KOPT-K1 (cell line): ENCODE measurements around the gene HOXA5.

Experiments
- H3K27ac ChIP-seq: fragments of 200-600 bp; sonication (generic); 2 replicates; pipeline ENCODE4 v1.5.1; 2016; ENCODE audit warnings: antibody characterized with exemption, mild to moderate bottlenecking, low read depth, low read length; ENCODE audit not compliant: poor library complexity, severe bottlenecking
- H3K36me3 ChIP-seq: fragments of 200-600 bp; sonication (generic); 2 replicates; pipeline ENCODE4 v1.5.1; 2017; ENCODE audit warnings: antibody characterized with exemption, mild to moderate bottlenecking, low read length, moderate library complexity; ENCODE audit not compliant: insufficient read depth
- H3K9me3 ChIP-seq: fragments of 200-600 bp; sonication (generic); 2 replicates; pipeline ENCODE4 v1.5.1; 2017; ENCODE audit warnings: antibody characterized with exemption, low read length, mild to moderate bottlenecking; ENCODE audit not compliant: insufficient read depth, poor library complexity, severe bottlenecking

The HOXA5 gene

DNA sequence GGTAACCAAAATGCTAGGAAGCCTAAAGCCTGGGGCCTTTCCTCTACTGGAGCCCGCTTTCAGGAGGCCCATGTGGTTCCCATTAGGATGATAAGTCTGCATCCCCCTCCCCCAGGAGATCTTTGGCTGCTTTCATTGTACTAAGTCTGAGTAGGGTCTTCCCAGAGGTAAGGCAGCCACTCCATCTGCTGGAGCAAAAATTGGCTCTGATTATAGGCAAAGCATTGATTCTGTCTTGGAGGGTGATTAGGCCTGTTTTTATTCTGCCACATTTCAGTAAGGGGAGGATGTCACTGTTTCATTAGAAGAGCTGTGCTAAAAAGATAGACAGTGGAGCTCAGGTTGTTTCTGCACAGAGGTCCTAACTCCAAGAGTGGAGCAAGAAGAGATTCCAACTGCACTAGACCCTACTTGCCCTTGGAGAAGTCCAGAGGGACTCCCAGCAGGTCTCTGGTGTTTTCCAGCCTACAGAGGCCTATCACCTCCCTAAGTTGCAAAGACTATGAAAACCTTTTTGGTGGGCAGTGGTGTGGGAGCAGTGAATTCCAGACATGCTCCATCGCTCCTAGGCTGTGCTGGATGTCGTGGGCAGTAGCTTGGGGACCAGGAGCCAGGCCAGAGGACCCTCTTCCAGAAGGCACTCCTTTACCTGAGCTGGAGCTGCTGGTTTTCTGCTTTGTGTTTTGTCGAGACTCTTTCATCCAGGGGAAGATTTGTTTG, 33.9 kb downstream of the HOXA5 start:
- no peaks in the 10 kb centered on the region for H3K36me3 ChIP-seq
- no peaks in the 10 kb centered on the region for H3K9me3 ChIP-seq
- no peak overlapping the region for H3K27ac ChIP-seq

DNA sequence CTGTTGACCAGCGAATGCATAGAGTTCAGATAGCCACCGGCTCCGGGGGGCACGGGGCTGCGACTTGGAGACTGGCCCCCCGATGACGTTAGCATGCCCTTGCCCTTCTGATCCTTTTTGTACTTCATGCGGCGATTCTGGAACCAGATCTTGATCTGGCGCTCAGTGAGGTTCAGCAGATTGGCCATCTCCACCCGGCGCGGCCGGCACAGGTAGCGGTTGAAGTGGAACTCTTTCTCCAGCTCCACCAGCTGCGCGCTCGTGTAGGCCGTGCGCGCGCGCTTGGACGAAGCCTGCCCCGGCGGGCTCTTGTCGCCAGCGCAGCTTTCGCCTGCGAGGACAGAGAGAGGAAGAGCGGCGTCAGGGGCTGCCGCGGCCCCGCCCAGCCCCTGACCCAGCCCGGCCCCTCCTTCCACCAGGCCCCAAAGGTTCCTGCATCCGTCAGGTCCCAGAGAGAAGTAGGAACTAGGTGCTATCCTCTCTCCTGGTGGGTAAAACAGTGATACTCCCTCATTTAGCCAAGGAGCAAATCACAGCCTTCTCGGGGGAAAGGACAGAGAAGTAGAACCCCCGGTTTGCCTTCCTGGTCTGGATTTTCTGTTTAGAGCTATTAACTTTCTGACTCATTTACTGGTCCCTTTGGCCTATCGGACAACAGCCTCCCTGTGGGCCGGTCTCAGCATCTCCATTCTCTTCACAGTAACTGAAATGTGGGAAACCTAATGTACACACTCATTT, 34.9 kb downstream of the HOXA5 start:
- no peak overlapping the region for H3K27ac ChIP-seq
- H3K36me3 ChIP-seq: no peaks in the 10 kb centered on the region
- no peaks in the 10 kb centered on the region for H3K9me3 ChIP-seq

- no peak overlapping the region for H3K27ac ChIP-seq
- peaks cover 4% of the 10 kb centered on the region for H3K9me3 ChIP-seq
- no peaks in the 10 kb centered on the region for H3K36me3 ChIP-seq
Observed at GRCh38 chr7:27107391-27108381, 35.8 kb downstream of the HOXA5 start.

DNA sequence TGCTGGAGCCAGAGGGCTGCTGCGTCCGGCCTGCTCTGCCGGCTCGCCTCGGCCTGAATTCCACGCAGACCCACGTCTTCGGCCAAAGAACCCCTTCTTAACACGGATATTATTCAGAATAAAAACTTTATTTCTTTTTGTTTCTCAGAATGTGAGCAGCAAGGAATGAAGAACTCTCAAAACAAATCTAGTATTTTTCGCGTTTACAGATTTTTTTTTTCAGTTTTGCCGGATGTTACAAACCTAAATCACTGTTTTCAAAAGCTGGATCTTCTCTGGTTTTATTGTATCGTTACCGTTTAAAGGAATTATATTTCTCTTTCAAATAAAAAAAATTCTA, 36.6 kb downstream of the HOXA5 start:
- Histone ChIP-seq H3K36me3 (no peaks in the 10 kb centered on the region), H3K27ac (no peak overlapping the region), H3K9me3 (peaks cover 4% of the 10 kb centered on the region)

GRCh38 chr7:27106181-27106900, 37.1 kb downstream of the HOXA5 start:
- no peaks in the 10 kb centered on the region for H3K36me3 ChIP-seq
- no peak overlapping the region for H3K27ac ChIP-seq
- H3K9me3 ChIP-seq: peaks cover 4% of the 10 kb centered on the region

DNA sequence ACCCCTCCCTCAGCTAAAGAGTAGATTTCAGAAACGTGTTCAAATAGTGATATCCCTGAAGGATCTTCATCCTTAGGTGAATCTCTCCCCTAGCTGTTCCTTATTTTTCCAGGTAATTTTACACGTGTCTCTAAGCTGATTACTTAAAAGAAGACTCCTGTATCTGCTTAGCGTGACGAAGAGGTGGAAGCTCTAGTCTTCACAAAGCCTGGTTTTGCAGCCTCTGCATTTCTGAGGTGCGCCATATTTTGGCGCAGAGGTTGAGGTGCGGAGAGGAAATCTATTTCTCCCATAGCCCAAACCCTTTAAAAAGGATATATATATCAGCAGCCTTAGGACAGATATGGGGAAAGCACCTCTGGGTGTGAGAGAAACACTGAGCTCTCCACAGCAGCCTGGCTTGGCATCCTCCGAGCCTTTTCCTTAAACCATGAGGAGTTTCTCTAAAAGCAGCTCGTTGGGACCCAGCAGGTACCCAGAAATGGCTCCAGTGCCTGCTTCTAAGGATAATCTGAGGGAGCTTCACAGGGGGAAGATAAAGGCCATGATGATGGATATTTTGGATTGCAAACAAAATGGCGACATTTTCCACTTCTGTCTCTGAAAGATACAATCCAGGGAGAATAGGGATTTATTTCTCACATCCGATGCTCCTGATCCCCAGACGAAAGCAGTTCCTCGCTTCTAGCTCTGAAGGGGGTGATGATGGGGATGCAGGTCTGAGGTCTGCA, 38.0 kb downstream of the HOXA5 start:
- H3K36me3 ChIP-seq: no peaks in the 10 kb centered on the region
- no peak overlapping the region for H3K27ac ChIP-seq
- H3K9me3 ChIP-seq: peaks cover 4% of the 10 kb centered on the region

GRCh38 chr7:27104341-27105058, 39.0 kb downstream of the HOXA5 start:
- no peaks in the 10 kb centered on the region for H3K36me3 ChIP-seq
- peaks cover 4% of the 10 kb centered on the region for H3K9me3 ChIP-seq
- no peak overlapping the region for H3K27ac ChIP-seq

- H3K27ac ChIP-seq: no peak overlapping the region
- H3K36me3 ChIP-seq: no peaks in the 10 kb centered on the region
- H3K9me3 ChIP-seq: peaks cover 4% of the 10 kb centered on the region
Observed at GRCh38 chr7:27103489-27104226, 39.8 kb downstream of the HOXA5 start.

DNA sequence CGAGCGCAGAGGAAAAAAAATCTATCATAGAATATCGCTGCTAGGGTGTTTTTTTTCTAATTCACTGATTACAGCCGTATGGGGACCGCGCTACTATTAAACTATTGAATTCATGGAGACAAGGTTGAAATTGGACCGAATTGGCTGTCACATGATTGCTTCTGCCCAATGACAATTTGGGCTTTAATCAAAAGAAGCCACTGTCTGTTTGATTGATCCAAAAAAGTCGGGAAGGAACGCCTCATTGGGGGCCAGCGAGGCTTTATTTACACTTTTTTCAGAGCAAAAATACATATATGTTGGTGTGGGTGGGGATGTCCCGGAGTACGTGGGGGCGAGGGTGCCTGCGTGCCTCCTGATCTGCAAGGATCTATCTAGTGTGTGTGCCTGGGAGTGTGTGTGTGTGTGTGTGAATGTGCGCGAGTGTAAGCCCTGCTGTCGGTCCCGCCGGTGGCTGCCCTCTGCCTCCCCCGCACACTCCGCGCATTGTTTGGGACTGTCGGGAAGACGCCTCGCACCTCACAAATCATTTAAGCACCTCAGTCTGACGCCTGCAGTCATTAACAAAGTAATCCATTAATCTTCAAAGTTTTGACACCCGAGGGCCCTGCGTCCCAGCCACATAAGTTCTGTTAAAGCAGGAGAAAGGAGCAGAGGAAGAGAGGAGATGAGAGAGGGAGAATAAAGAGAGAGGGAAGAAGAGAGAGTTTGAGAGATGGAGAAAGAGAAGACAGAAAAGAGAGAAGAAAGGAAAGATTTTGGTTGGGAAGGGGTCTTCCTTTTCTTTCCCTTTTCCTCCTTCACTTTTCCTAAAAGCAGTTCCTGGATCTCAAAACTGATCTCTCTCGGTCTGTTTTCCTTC, 40.7 kb downstream of the HOXA5 start, which contains the start of gene HOXA2:
TSS of gene HOXA2 (minus strand) at position 103 of the 862 bp plus-strand sequence. CDS start 183 bp downstream, outside the sequence.
- Histone ChIP-seq H3K36me3 (no peaks in the 10 kb centered on the region), H3K27ac (no peak within 1 kb of the TSS), H3K9me3 (peaks cover 4% of the 10 kb centered on the region)

GRCh38 chr7:27101957-27102580, 41.4 kb downstream of the HOXA5 start:
- H3K36me3 ChIP-seq: no peaks in the 10 kb centered on the region
- H3K9me3 ChIP-seq: peaks cover 8% of the 10 kb centered on the region
- no peak overlapping the region for H3K27ac ChIP-seq

DNA sequence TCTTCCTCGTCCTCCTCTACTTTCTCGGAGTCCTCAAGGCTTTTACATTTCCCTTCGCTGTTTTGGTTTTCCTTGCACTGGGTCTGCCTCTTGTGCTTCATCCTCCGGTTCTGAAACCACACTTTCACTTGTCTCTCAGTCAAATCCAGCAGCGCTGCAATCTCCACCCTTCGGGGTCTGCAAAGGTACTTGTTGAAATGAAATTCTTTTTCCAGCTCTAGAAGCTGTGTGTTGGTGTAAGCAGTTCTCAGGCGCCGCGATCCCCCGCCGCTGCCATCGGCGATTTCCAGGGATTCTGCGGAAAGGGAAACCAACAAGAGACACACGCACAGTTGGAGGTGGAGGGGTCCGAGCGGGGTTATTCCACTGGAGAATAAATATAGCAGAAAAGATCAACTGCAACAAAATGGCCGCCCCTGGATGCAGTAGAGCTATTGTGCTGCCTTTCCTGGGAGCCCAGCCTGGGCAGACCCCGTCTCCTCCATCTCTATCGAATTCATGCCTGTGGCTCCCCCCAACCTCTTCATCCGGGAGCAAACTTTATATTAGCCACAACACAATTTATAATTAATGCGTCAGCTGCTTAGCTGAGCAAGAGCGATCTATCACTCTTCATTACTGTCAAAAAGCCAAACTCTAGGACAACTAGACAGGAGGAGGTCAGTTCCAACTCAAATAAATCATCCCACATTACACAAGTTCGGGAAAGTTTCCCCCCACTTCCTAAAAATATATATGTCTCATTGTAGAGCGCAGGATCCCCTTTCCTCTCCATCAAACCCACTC, 42.1 kb downstream of the HOXA5 start:
- no peaks in the 10 kb centered on the region for H3K36me3 ChIP-seq
- H3K9me3 ChIP-seq: peaks cover 10% of the 10 kb centered on the region
- no peak overlapping the region for H3K27ac ChIP-seq
